Urinary bladder (tissue), 4 donors: ENCODE measurements around the gene IGFBP1. TPM values are rescaled to one million over a fixed set of nuclear protein-coding genes. Genes with fewer than 3 reads are reported as not detected.
"Not testable (repeated sequence)": the region's sequence is repeated elsewhere in the genome, so short reads cannot be mapped to it uniquely, and the experiment has no call there.

Source experiments
- DNase-seq: peaks from one replicate; pipeline ENCODE4 v3.0.0-alpha.2; 2015; ENCODE audit errors: extremely low spot score
- H3K27ac ChIP-seq: one replicate; pipeline ENCODE4 v1.5.1; 2013; ENCODE audit warnings: low read depth, mild to moderate bottlenecking, moderate library complexity
- H3K36me3 ChIP-seq: one replicate; pipeline ENCODE4 v1.6.1; 2013; ENCODE audit warnings: mild to moderate bottlenecking, moderate library complexity; ENCODE audit not compliant: insufficient read depth
- H3K4me1 ChIP-seq: one replicate; pipeline ENCODE4 v1.6.1; 2013; ENCODE audit warnings: mild to moderate bottlenecking, moderate library complexity; ENCODE audit not compliant: insufficient read depth
- H3K4me3 ChIP-seq: one replicate; pipeline ENCODE4 v1.5.1; 2013; ENCODE audit warnings: low read depth, low read length
- WGBS: extraction: QIAGEN DNeasy Blood & Tissue Kit; methylation state at CpG from one replicate; pipeline ENCODE4 v1.1.7; 2013; 5-methylcytosine and 5-hydroxymethylcytosine counted together
- polyA plus RNA-seq: library from polyadenylated mRNA; stranded (reverse); fragments of 200-250 nt; gene quantifications from one replicate; pipeline ENCODE4 v1.2.3, GENCODE V29; 2013
- total RNA-seq: library from RNA; depleted of rRNA; stranded (reverse); fragments of >200 nt; gene quantifications from one replicate; pipeline ENCODE4 v1.2.3, GENCODE V29; 2014
- donor health status: healthy with polysubstance abuse.
- donor health status: healthy.

IGFBP1 gene
- total RNA-seq (not detected), polyA plus RNA-seq (0.04 TPM)

GRCh38 chr7:45888185-45888992 lies at the start of gene IGFBP1:
Gene IGFBP1 (plus strand): TSS chr7:45888488. CDS start chr7:45888653, 165 bp downstream.
- Histone ChIP-seq H3K27ac (no peak within 1 kb of the TSS), H3K36me3 (no peaks in the 10 kb centered on the region), H3K4me3 (no peak within 1 kb of the TSS), H3K4me1 (no peaks in the 10 kb centered on the region)
- WGBS, result 6% methylated on average over 73 of the region's 73 CpGs
- DNase-seq, result no peak

DNA sequence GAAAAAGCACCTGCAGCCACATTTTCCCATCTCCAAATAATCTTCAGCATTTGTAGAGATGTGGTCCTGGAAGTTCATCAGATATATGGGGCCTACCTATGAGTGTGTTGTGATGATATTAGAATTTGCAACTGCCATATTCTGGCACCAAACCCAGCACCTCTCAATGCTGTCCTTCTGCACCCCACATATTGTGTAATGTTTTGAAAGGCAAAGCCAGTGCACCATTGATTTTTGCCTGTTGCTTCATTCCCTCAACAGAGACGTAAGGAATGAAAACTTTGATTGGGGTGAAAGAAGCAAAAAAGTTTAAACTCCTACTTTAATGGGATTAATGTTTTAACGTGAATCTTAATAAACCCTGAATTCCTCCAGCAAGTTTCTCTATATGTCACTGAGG lies 49.4 kb upstream of the IGFBP1 start:
- H3K4me1 ChIP-seq, H3K4me3 ChIP-seq, H3K36me3 ChIP-seq, H3K27ac ChIP-seq, DNase-seq: not testable (repeated sequence)
- 64% methylated on average over 2 of the region's 2 CpGs for WGBS

DNA sequence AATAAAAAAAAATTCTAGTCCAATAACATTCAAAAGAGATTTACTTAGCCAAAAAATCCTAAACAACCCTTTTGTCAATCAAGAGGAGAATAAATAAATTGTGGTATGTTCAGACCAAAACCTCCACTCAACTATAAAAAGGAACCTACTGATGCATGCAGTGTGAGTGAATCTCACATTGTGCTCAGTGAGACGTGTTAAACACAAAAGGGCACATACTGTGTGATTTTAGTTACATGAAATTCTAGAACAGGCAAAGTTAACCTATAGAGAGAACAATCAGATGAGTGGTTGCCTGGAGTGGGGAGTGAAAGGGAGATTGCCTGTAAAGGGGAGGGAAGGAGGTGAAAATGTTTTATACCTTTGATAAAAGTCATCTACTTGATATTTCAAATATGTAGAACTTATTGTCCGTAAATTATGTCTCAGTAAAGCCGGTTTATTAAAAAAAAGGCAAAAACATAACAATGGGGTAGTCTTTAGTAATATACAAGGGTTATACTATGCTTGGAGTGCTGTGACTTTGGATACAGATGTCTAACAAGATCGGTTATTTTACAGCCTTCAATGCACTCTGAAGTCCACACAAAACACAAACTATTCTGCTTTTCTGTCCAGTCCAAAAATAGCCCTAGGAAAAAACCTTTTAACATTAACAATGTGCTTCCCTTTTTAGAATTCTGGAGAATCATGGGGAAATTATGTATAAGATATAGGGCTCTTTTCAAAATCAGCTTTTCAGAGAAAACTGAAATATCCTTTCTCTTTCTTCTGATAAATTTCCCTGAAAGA lies 46.2 kb upstream of the IGFBP1 start:
- DNase-seq, result not testable (repeated sequence)

GRCh38 chr7:45846536-45846935 lies 41.8 kb upstream of the IGFBP1 start:
- 32% methylated on average over 5 of the region's 5 CpGs for WGBS
- H3K4me3 ChIP-seq, H3K36me3 ChIP-seq, H3K4me1 ChIP-seq, DNase-seq, H3K27ac ChIP-seq: not testable (repeated sequence)

More for the DNA sequence above, 46.2 kb upstream of the IGFBP1 start:
- 55% methylated on average over 4 of the region's 4 CpGs for WGBS
- H3K4me1 ChIP-seq, H3K4me3 ChIP-seq, H3K36me3 ChIP-seq, H3K27ac ChIP-seq: not testable (repeated sequence)

GRCh38 chr7:45848734-45849133 lies 39.6 kb upstream of the IGFBP1 start:
- H3K4me3 ChIP-seq, H3K36me3 ChIP-seq, H3K4me1 ChIP-seq, DNase-seq, H3K27ac ChIP-seq: not testable (repeated sequence)
- WGBS, result 79% methylated on average over 6 of the region's 6 CpGs

GRCh38 chr7:45852984-45853383 lies 35.3 kb upstream of the IGFBP1 start:
- not testable (repeated sequence) for H3K36me3 ChIP-seq, DNase-seq, H3K27ac ChIP-seq, H3K4me3 ChIP-seq, H3K4me1 ChIP-seq
- WGBS, result 75% methylated on average over 10 of the region's 10 CpGs

DNA sequence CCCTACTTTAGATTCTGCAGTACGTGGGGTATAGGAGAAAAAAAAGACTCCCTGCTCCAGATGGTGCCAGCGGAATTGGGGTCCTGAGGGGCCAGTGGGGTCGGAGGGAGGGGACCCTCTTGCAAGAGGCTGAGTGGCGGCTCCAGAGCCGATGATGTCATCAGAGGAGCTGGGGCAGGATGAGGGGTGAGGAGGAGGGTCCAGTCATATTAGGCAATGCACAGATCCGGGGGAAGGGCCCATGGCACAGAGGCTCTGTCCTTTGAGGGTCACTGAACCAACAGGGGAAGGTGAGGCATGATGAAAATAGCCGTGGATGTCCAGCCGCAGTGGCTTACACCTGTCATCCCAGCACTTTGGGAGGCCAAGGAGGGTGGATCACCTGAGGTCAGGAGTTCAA lies 34.8 kb upstream of the IGFBP1 start:
- H3K36me3 ChIP-seq, H3K4me1 ChIP-seq, DNase-seq, H3K4me3 ChIP-seq, H3K27ac ChIP-seq: not testable (repeated sequence)
- 83% methylated on average over 8 of the region's 8 CpGs for WGBS

GRCh38 chr7:45855680-45856079 lies 32.6 kb upstream of the IGFBP1 start:
- H3K4me1 ChIP-seq, H3K27ac ChIP-seq, H3K36me3 ChIP-seq, DNase-seq, H3K4me3 ChIP-seq: not testable (repeated sequence)
- WGBS, result 37% methylated on average over 3 of the region's 3 CpGs

GRCh38 chr7:45856888-45857287 lies 31.4 kb upstream of the IGFBP1 start:
- WGBS, result 92% methylated on average over 4 of the region's 4 CpGs
- H3K36me3 ChIP-seq, H3K4me1 ChIP-seq, DNase-seq, H3K4me3 ChIP-seq, H3K27ac ChIP-seq: not testable (repeated sequence)

GRCh38 chr7:45863715-45864114 lies 24.6 kb upstream of the IGFBP1 start:
- H3K27ac ChIP-seq, result no peak overlapping the region
- no peak overlapping the region for H3K4me3 ChIP-seq
- no peaks in the 10 kb centered on the region for H3K4me1 ChIP-seq
- 75% methylated on average over 9 of the region's 9 CpGs for WGBS
- no peaks in the 10 kb centered on the region for H3K36me3 ChIP-seq
- DNase-seq, result no peak

DNA sequence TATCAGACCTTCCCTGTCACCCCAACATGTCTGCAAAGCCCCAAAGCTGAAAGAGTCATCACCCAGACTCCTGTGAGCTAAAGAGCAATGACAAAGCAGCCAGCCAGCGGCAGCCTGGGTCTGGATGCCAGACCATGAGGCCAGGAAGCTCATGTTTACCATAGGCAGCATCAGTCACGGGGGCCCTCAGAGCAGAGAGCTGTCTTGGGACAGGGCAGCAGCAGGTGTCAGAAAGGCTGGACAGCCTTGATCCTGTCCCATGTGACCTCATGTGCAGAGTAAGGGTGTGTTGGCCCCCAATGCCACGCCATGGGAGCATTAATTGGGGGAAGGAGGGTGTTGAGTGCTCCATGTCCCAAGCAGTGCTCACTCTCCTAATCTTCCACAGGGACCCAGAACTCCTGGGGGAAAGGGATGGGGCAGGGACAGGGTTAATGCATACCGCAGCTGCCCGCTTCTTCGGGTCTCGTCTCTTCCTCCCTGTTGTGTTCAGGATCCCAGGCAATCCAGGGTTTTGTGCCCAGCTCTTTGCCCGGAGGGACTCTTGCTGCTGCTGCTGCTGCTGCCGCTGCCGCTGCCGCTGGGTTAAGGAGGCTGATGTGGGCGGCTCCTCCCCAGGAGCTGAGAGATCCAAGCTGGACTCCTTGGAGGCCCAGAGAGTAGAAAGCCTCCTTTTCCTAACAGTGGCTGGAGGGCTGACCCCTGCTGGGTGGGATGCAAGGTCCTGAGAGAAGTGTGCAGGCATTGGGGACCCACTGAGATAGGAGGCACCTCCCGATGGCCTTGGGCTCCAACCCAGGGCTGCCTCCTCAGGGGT lies 22.5 kb upstream of the IGFBP1 start:
- Histone ChIP-seq H3K27ac (no peak overlapping the region), H3K4me3 (no peak overlapping the region), H3K36me3 (no peaks in the 10 kb centered on the region), H3K4me1 (no peaks in the 10 kb centered on the region)
- 70% methylated on average over 13 of the region's 13 CpGs for WGBS
- no peak for DNase-seq

DNA sequence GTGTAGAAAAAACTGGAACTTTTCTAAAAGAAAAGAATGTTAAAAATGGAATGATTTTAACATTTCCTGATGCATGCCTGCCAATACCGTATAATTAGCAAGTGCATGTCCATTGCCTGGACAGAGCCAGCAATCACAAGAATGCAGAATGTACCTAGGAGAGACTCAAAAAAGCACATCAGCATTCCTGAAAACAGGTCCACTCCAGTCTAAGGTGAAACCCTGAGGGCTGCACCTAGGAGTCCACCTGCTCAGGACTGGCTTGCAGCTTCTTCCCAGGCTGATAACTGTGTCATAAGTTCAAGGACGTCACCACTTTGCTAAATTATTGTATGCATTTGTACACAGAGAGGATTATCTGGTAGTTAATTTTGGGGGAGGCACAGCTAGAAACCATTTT lies 20.8 kb upstream of the IGFBP1 start:
- Histone ChIP-seq H3K4me3 (no peak overlapping the region), H3K27ac (no peak overlapping the region), H3K4me1 (no peaks in the 10 kb centered on the region), H3K36me3 (no peaks in the 10 kb centered on the region)
- DNase-seq, result no peak
- 75% methylated on average over 2 of the region's 2 CpGs for WGBS

GRCh38 chr7:45869426-45869825 lies 18.9 kb upstream of the IGFBP1 start:
- no peak overlapping the region for H3K4me3 ChIP-seq
- no peak for DNase-seq
- no peaks in the 10 kb centered on the region for H3K4me1 ChIP-seq
- 43% methylated on average over 4 of the region's 4 CpGs for WGBS
- no peaks in the 10 kb centered on the region for H3K36me3 ChIP-seq
- no peak overlapping the region for H3K27ac ChIP-seq
